BLaER1 treated with 17β-estradiol and CSF1 and Interleukin-3, amounts not matched to agents 10 nM and 100 nM (cell line): ENCODE results near the gene CNR2.
A peak's percentile ranks its signal among the peaks of the same experiment; 100 is the strongest.

Experiments used
- H3K27ac ChIP-seq, 11 experiments: shearing (Covaris generic); formaldehyde crosslinking; 2 replicates each; pipeline ENCODE4 v1.8.1; 2022
- H3K27me3 ChIP-seq, 11 experiments: shearing (Covaris generic); formaldehyde crosslinking; 2 replicates each; pipeline ENCODE4 v1.8.1; 2022
- H3K36me3 ChIP-seq, 11 experiments: shearing (Covaris generic); formaldehyde crosslinking; 2 replicates each; pipeline ENCODE4 v1.8.1; 2022
- H3K4me1 ChIP-seq, 10 experiments: shearing (Covaris generic); formaldehyde crosslinking; 2 replicates each; pipeline ENCODE4 v1.8.1; 2022
- H3K4me2 ChIP-seq, 11 experiments: shearing (Covaris generic); formaldehyde crosslinking; 2 replicates each; pipeline ENCODE4 v1.8.1; 2022
- H3K4me3 ChIP-seq, 10 experiments: shearing (Covaris generic); formaldehyde crosslinking; 2 replicates each; pipeline ENCODE4 v1.8.1; 2022
- H3K9ac ChIP-seq, 11 experiments: shearing (Covaris generic); formaldehyde crosslinking; 2 replicates each; pipeline ENCODE4 v1.8.1; 2022
- H3K9me3 ChIP-seq, 11 experiments: shearing (Covaris generic); formaldehyde crosslinking; replicated peaks in 1 of 11; 2 replicates each; pipeline ENCODE4 v1.8.1; 2022
- H4K20me1 ChIP-seq, 11 experiments: shearing (Covaris generic); formaldehyde crosslinking; 2 replicates each; pipeline ENCODE4 v1.8.1; 2022
- Cebpa-rat ChIP-seq, 11 experiments: shearing (Covaris generic); IDR thresholded peaks; 2 replicates each; pipeline ENCODE4 v1.8.1; 2022

CNR2 gene

DNA sequence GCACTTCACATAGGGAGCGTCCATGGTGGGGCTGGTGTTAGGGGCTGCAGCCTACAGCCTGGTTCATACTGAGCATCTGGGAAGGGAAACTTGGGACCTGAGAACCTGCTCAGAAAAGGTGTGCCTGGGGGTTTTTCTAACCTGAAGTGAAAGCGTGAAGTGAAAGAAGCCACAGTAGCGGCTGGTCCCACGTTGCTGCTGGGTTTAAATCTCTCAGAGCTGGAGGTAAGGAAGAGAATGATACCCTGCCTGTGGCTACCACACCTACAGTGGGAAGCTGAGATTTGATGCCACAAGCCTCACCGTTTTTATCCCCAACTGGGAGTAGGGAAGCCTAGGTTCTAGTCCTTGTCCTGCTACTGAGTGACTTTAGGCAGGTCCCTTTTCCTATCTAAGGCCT, 24.1 kb downstream of the CNR2 start:
- Histone ChIP-seq H3K27me3 (no peaks in the 10 kb centered on the region), H4K20me1 (no peaks in the 10 kb centered on the region), H3K4me2 (no peak overlapping the region), H3K4me3 (no peak overlapping the region), H3K4me1 (peaks cover 5 to 45% (median 14%) of the 10 kb centered on the region in 10 experiments; a peak in 18 of 20 replicates), H3K9ac (no peak overlapping the region), H3K9me3 (no peaks in the 10 kb centered on the region), H3K27ac (no peak overlapping the region), H3K36me3 (no peaks in the 10 kb centered on the region)
- TF ChIP-seq Cebpa-rat (IDR thresholded peaks at IDR 0.05) = no peak

GRCh38 chr1:23885222-23885621, 27.9 kb downstream of the CNR2 start:
- Histone ChIP-seq H3K9me3 (peaks cover 3 to 15% (median 11%) of the 10 kb centered on the region in 11 experiments; a peak in 19 of 22 replicates), H3K4me1 (peaks cover 0 to 45% (median 2%) of the 10 kb centered on the region in 10 experiments; a peak in 5 of 20 replicates), H3K36me3 (no peaks in the 10 kb centered on the region), H3K27me3 (no peaks in the 10 kb centered on the region), H3K4me2 (no peak overlapping the region), H3K9ac (no peak overlapping the region), H4K20me1 (no peaks in the 10 kb centered on the region), H3K27ac (no peak overlapping the region), H3K4me3 (no peak overlapping the region)
- no peak for TF ChIP-seq Cebpa-rat (IDR thresholded peaks at IDR 0.05)

DNA sequence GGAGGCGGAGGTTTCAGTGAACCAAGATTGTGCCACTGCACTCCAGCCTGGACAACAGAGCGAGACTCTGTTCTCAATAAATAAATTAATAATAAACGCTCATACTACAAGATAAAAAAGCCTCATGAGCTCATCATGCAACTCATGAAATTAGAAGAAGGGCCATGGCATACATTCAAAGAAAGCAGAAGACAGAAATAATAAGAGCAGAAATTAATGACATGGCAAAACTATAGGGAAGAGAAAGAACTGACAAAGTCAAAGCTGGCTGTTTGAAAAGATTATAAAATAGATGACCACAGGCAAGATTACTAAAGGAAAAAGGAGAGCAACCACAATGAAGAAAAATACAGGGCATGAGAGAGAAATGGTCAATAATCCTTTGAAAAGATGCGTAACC, 30.4 kb downstream of the CNR2 start:
- H3K9me3 ChIP-seq = peaks cover 28 to 40% (median 36%) of the 10 kb centered on the region in 11 experiments
- TF ChIP-seq Cebpa-rat (IDR thresholded peaks at IDR 0.05) = no peak
- peaks cover 0 to 18% (median 2%) of the 10 kb centered on the region in 11 experiments; a peak in 7 of 22 replicates for H3K36me3 ChIP-seq
- peak overlapping the region in 3 of 11 experiments; percentile 6 to 81 (median 76); a peak in 5 of 22 replicates for H3K4me2 ChIP-seq
- H3K4me3 ChIP-seq = no peak overlapping the region
- H3K4me1 ChIP-seq = peaks cover 0 to 29% (median 0%) of the 10 kb centered on the region in 10 experiments; a peak in 5 of 20 replicates
- H3K9ac ChIP-seq = no peak overlapping the region
- no peaks in the 10 kb centered on the region for H4K20me1 ChIP-seq
- H3K27me3 ChIP-seq = no peaks in the 10 kb centered on the region
- no peak overlapping the region for H3K27ac ChIP-seq

DNA sequence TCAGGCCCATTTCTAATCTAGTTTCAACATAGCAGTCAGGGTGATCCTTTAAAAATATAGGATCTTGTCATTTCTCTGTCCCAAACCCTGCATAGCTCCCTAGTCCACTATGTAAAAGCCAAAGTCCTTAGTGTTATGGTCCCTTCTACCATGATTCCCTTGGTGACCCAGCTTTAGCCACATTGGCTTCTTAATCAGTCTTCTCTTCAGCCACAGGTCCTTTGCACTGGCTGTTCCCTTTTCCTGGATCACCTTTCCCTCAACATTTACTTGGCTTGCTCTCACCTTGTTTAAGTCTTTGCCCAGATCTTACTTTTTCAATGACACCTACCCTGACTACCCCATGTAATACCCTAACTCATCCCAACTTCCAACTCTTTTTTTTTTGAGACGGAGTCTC, 33.4 kb downstream of the CNR2 start:
- peaks cover 39 to 64% (median 62%) of the 10 kb centered on the region in 11 experiments for H3K9me3 ChIP-seq
- H3K27ac ChIP-seq = no peak overlapping the region
- H3K4me3 ChIP-seq = 0 out of 20 replicates have a peak overlapping the region, but pooled peaks of 1 of the 10 experiments have one; percentile 14
- no peaks in the 10 kb centered on the region for H4K20me1 ChIP-seq
- H3K36me3 ChIP-seq = peaks cover 0 to 18% (median 2%) of the 10 kb centered on the region in 11 experiments; a peak in 8 of 22 replicates
- no peak for TF ChIP-seq Cebpa-rat (IDR thresholded peaks at IDR 0.05)
- no peak overlapping the region for H3K4me2 ChIP-seq
- no peak overlapping the region for H3K9ac ChIP-seq
- H3K27me3 ChIP-seq = no peaks in the 10 kb centered on the region
- H3K4me1 ChIP-seq = peaks cover 0 to 21% (median 0%) of the 10 kb centered on the region in 10 experiments; a peak in 5 of 20 replicates

DNA sequence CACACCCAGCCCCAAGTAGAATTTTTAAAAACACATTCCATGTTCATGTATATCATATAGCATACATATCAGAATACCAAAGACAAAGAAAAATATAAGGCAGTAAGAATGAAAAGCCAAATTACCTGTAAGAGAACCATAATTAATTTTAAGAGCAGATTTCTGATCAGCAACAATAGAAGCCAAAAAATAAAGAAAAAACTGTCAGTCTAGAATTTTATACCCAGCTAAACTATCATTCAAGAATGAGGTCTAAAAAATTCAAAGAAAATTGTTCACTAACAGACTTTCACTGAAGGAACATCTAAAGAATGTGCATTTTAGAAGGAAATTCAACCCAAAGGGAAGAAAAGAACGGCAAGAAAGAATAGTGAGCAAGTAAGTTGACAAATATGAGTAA, 34.5 kb downstream of the CNR2 start:
- no peak overlapping the region; a peak in 2 of 20 replicates for H3K4me3 ChIP-seq
- no peak for TF ChIP-seq Cebpa-rat (IDR thresholded peaks at IDR 0.05)
- H3K27me3 ChIP-seq = no peaks in the 10 kb centered on the region
- H3K9ac ChIP-seq = no peak overlapping the region
- H3K27ac ChIP-seq = no peak overlapping the region
- peaks cover 0 to 18% (median 0%) of the 10 kb centered on the region in 10 experiments; a peak in 5 of 20 replicates for H3K4me1 ChIP-seq
- H3K9me3 ChIP-seq = peaks cover 39 to 69% (median 64%) of the 10 kb centered on the region in 11 experiments
- no peaks in the 10 kb centered on the region for H4K20me1 ChIP-seq
- H3K4me2 ChIP-seq = no peak overlapping the region
- H3K36me3 ChIP-seq = peaks cover 0 to 22% (median 2%) of the 10 kb centered on the region in 11 experiments; a peak in 8 of 22 replicates

DNA sequence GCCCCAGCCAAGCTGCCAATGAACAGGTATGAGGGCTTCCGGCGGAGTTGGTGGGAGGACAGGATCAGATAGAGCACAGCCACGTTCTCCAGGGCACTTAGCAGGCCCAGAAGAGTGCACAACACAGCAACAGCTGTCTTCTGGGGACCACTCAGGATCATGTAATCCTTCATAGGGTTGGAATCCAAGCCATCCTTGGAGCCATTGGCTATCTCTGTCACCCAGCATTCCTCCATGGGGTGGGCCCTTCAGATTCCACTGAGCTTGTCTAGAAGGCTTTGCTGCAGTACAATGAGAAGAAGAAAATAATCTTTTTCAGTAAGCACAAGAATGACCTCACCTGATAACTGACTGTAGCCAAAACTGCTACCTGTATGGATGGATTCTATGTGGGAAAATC, 37.8 kb downstream of the CNR2 start:
- Histone ChIP-seq H3K36me3 (peaks cover 0 to 22% (median 2%) of the 10 kb centered on the region in 11 experiments; a peak in 8 of 22 replicates), H3K27ac (no peak overlapping the region), H3K27me3 (no peaks in the 10 kb centered on the region), H3K4me3 (no peak overlapping the region), H3K9ac (no peak overlapping the region), H3K9me3 (peaks cover 37 to 58% (median 54%) of the 10 kb centered on the region in 11 experiments), H3K4me1 (peaks cover 0 to 3% (median 0%) of the 10 kb centered on the region in 10 experiments; a peak in 2 of 20 replicates), H3K4me2 (no peak overlapping the region), H4K20me1 (no peaks in the 10 kb centered on the region)
- TF ChIP-seq Cebpa-rat (IDR thresholded peaks at IDR 0.05) = no peak

- H3K27ac ChIP-seq = no peak overlapping the region
- H3K27me3 ChIP-seq = no peaks in the 10 kb centered on the region; a peak in 1 of 22 replicates
- H3K4me2 ChIP-seq = no peak overlapping the region
- no peak for TF ChIP-seq Cebpa-rat (IDR thresholded peaks at IDR 0.05)
- peaks cover 8 to 28% (median 25%) of the 10 kb centered on the region in 11 experiments; a peak in 21 of 22 replicates for H3K9me3 ChIP-seq
- peaks cover 0 to 2% (median 0%) of the 10 kb centered on the region in 11 experiments; a peak in 5 of 22 replicates for H4K20me1 ChIP-seq
- no peak overlapping the region for H3K9ac ChIP-seq
- peaks cover 0 to 16% (median 0%) of the 10 kb centered on the region in 11 experiments; a peak in 3 of 22 replicates for H3K36me3 ChIP-seq
- no peak overlapping the region for H3K4me3 ChIP-seq
- H3K4me1 ChIP-seq = peaks cover 14 to 25% (median 18%) of the 10 kb centered on the region in 10 experiments
Measured at GRCh38 chr1:23872421-23872820, 40.7 kb downstream of the CNR2 start.

GRCh38 chr1:23869051-23869450, 44.1 kb downstream of the CNR2 start:
- Histone ChIP-seq H3K9ac (peak overlapping the region in 7 of 11 experiments; percentile 72 to 88 (median 81); a peak in 11 of 22 replicates), H3K9me3 (no peaks in the 10 kb centered on the region), H3K4me2 (peak overlapping the region; percentile 94 to 100 (median 99)), H3K36me3 (peaks cover under 1 to 14% (median 12%) of the 10 kb centered on the region in 11 experiments; a peak in 19 of 22 replicates), H3K4me1 (peaks cover 45 to 57% (median 52%) of the 10 kb centered on the region in 10 experiments), H3K27ac (peak overlapping the region in 6 of 11 experiments; percentile 6 to 71 (median 62); a peak in 7 of 22 replicates), H4K20me1 (peaks cover 0 to 25% (median 9%) of the 10 kb centered on the region in 11 experiments; a peak in 10 of 22 replicates), H3K27me3 (no peaks in the 10 kb centered on the region; a peak in 1 of 22 replicates), H3K4me3 (peak overlapping the region; percentile 69 to 83 (median 79); a peak in 18 of 20 replicates)
- TF ChIP-seq Cebpa-rat (IDR thresholded peaks at IDR 0.05) = no peak

- H3K9ac ChIP-seq = peak overlapping the region; percentile 68 to 88 (median 81); a peak in 21 of 22 replicates
- no peaks in the 10 kb centered on the region; a peak in 1 of 22 replicates for H3K27me3 ChIP-seq
- no peaks in the 10 kb centered on the region for H3K9me3 ChIP-seq
- H4K20me1 ChIP-seq = peaks cover 0 to 25% (median 9%) of the 10 kb centered on the region in 11 experiments; a peak in 10 of 22 replicates
- peaks cover 45 to 57% (median 53%) of the 10 kb centered on the region in 10 experiments for H3K4me1 ChIP-seq
- H3K36me3 ChIP-seq = peaks cover 5 to 18% (median 17%) of the 10 kb centered on the region in 11 experiments; a peak in 21 of 22 replicates
- H3K27ac ChIP-seq = peak overlapping the region in 9 of 11 experiments; percentile 6 to 71 (median 59); a peak in 14 of 22 replicates
- peak overlapping the region; percentile 94 to 100 (median 99) for H3K4me2 ChIP-seq
- H3K4me3 ChIP-seq = peak overlapping the region; percentile 69 to 83 (median 79)
- no peak for TF ChIP-seq Cebpa-rat (IDR thresholded peaks at IDR 0.05)
Measured at GRCh38 chr1:23868557-23869016, 44.6 kb downstream of the CNR2 start.
